Brain microvascular endothelial cell (primary cell): ENCODE measurements around the gene YWHAG.
A peak's percentile ranks its signal among the peaks of the same experiment; 100 is the strongest.

Experiments
- DNase-seq: peaks from one replicate; pipeline ENCODE4 v3.0.0-alpha.2; 2020
- H3K27ac ChIP-seq: fragments of 250-450 bp; sonication (Bioruptor Pico); 2 replicates; pipeline ENCODE4 v1.5.1; 2020; ENCODE audit warnings: mild to moderate bottlenecking, moderate library complexity
- H3K27me3 ChIP-seq: fragments of 250-450 bp; sonication (Bioruptor Pico); replicated peaks from 2 replicates; pipeline ENCODE4 v1.5.1; 2020; ENCODE audit warnings: mild to moderate bottlenecking
- H3K36me3 ChIP-seq: fragments of 250-450 bp; sonication (Bioruptor Pico); replicated peaks from 2 replicates; pipeline ENCODE4 v1.5.1; 2020; ENCODE audit warnings: mild to moderate bottlenecking
- H3K4me3 ChIP-seq: 2 replicates; pipeline ENCODE4 v1.5.1; 2011; ENCODE audit warnings: low read depth, mild to moderate bottlenecking, control low read depth, low read length, moderate library complexity
- CTCF ChIP-seq: IDR thresholded peaks from 2 replicates; pipeline ENCODE4 v1.5.1; 2011; ENCODE audit warnings: low read depth, mild to moderate bottlenecking, moderate library complexity, low read length, control low read depth, inconsistent platforms; ENCODE audit errors: missing control alignments
- in situ Hi-C: cut with HindIII; loops from 2 replicates; pipeline ENCODE4 v1.10.0; 2017; ENCODE audit warnings: low sequenced_read_pairs, low pct_ligation_motif_present

YWHAG gene

DNA sequence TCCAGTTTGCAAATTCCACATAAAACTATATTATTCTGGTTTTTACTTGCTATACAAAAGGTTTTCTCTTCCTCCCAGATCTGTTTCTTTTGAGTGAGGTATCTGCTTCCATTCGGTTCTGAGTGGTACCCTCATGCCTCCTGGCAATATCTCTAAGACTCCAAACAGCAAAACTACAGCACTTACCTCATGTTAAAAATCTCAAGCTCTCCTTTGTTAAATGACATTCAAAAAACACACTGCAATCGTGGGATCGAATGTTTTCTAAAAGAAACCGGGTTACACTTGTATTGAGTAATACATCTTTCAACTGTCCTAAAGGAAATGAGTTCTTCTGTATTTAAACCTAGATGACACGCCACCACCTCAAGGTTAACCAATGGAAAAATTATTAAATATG is 11.1 kb downstream of the YWHAG start:
- H3K27ac ChIP-seq = no peak overlapping the region
- in situ Hi-C loops = no loop called here
- H3K27me3 ChIP-seq = no peaks in the 10 kb centered on the region
- DNase-seq = no peak
- no peak for TF ChIP-seq CTCF
- peaks cover 62% of the 10 kb centered on the region for H3K36me3 ChIP-seq
- no peak overlapping the region for H3K4me3 ChIP-seq

- Histone ChIP-seq H3K27me3 (no peaks in the 10 kb centered on the region), H3K4me3 (no peak overlapping the region), H3K36me3 (peaks cover 68% of the 10 kb centered on the region), H3K27ac (peak overlapping the region; percentile 44)
- in situ Hi-C loops = no loop called here
- no peak for TF ChIP-seq CTCF
- DNase-seq = no peak
These were observed 12.0 kb downstream of the YWHAG start for GRCh38 chr7:76346778-76347177.

GRCh38 chr7:76346097-76346496 is 12.7 kb downstream of the YWHAG start:
- Histone ChIP-seq H3K27ac (peak overlapping the region; percentile 44), H3K4me3 (no peak overlapping the region), H3K36me3 (peaks cover 68% of the 10 kb centered on the region), H3K27me3 (no peaks in the 10 kb centered on the region)
- no peak for DNase-seq
- in situ Hi-C loops = no loop called here
- TF ChIP-seq CTCF = no peak

- no peak for TF ChIP-seq CTCF
- Histone ChIP-seq H3K27ac (peak overlapping the region; percentile 59), H3K36me3 (peaks cover 68% of the 10 kb centered on the region), H3K27me3 (no peaks in the 10 kb centered on the region), H3K4me3 (no peak overlapping the region)
- in situ Hi-C loops = no loop called here
- no peak for DNase-seq
These were observed 14.9 kb downstream of the YWHAG start for GRCh38 chr7:76343931-76344321.

DNA sequence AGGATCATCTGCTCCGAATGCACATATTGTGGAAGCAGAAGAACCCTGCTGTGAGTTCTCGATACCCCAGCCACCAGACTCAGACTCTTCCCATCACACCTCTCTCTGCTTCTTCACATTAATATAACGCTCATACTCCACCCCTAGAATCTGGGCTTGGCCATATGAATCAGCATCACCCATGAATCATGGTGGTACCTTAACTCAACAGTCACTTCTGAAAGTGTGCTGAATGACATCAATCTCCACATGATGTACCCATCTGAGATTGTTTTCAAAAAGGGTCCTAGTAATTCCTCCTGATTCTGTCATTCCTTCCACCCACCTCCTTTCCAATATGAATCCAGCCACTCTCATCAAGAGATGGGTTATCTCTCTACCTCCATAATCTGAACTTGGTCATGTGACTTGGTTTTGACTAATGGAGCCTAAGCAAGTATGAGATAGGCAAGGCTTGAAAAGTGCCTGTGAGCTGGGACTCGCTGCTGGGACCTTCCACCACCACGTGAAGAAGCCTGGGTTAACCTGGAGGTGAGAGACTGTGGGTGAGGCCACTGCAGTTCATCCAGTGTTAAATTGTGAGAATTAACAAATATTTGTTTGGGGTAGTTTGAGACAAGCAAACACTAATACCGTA is 15.4 kb downstream of the YWHAG start:
- H3K27me3 ChIP-seq = no peaks in the 10 kb centered on the region
- TF ChIP-seq CTCF = no peak
- H3K27ac ChIP-seq = peak overlapping the region; percentile 59
- DNase-seq = peak; percentile 42
- no peak overlapping the region for H3K4me3 ChIP-seq
- in situ Hi-C loops = no loop called here
- H3K36me3 ChIP-seq = peaks cover 66% of the 10 kb centered on the region

- in situ Hi-C loops = no loop called here
- no peak overlapping the region for H3K4me3 ChIP-seq
- no peak overlapping the region for H3K27ac ChIP-seq
- H3K27me3 ChIP-seq = no peaks in the 10 kb centered on the region
- TF ChIP-seq CTCF = no peak
- peaks cover 62% of the 10 kb centered on the region for H3K36me3 ChIP-seq
- DNase-seq = no peak
These were observed 16.6 kb downstream of the YWHAG start for GRCh38 chr7:76342222-76342621.
